Chondrocyte (in vitro differentiated cells): ENCODE results near the gene SLC28A1. TPM values are rescaled to one million over a fixed set of nuclear protein-coding genes. Genes with fewer than 3 reads are reported as not detected.

Source experiments
- DNase-seq: peaks from one replicate; pipeline ENCODE4 v3.0.0; 2021; ENCODE audit warnings: mixed read lengths, low spot score
- H3K27ac Mint-ChIP-seq: one replicate; pipeline ENCODE4 v1.8.0; 2021; ENCODE audit warnings: mild to moderate bottlenecking, moderate library complexity, mixed read lengths; ENCODE audit not compliant: unreplicated experiment
- H3K27me3 Mint-ChIP-seq: 2 replicates; pipeline ENCODE4 v1.8.0; 2021; ENCODE audit warnings: low read depth, mixed read lengths
- H3K36me3 Mint-ChIP-seq: 2 replicates; pipeline ENCODE4 v1.8.0; 2021; ENCODE audit warnings: low read depth, mixed read lengths
- H3K4me1 Mint-ChIP-seq: 2 replicates; pipeline ENCODE4 v1.8.0; 2021; ENCODE audit warnings: low read depth, mild to moderate bottlenecking, mixed read lengths
- H3K4me3 Mint-ChIP-seq: one replicate; pipeline ENCODE4 v1.8.0; 2021; ENCODE audit warnings: mild to moderate bottlenecking, moderate library complexity, mixed read lengths; ENCODE audit not compliant: unreplicated experiment
- H3K9me3 Mint-ChIP-seq: 2 replicates; pipeline ENCODE4 v1.8.0; 2021; ENCODE audit warnings: low read depth, mixed read lengths
- total RNA-seq: library from RNA; stranded (reverse); gene quantifications from 3 replicates; pipeline ENCODE4 v1.2.1, GENCODE V29; 2021
- TF ChIP-seq, protein P1 (sequence below): fragments of 200-600 bp; sonication (generic); IDR thresholded peaks from 2 replicates; pipeline ENCODE4 v1.5.0; 2021; ENCODE audit warnings: antibody characterized with exemption, mild to moderate bottlenecking, moderate library complexity

SLC28A1 gene
- total RNA-seq, 1 donor from 2014 or later, result not detected

DNA sequence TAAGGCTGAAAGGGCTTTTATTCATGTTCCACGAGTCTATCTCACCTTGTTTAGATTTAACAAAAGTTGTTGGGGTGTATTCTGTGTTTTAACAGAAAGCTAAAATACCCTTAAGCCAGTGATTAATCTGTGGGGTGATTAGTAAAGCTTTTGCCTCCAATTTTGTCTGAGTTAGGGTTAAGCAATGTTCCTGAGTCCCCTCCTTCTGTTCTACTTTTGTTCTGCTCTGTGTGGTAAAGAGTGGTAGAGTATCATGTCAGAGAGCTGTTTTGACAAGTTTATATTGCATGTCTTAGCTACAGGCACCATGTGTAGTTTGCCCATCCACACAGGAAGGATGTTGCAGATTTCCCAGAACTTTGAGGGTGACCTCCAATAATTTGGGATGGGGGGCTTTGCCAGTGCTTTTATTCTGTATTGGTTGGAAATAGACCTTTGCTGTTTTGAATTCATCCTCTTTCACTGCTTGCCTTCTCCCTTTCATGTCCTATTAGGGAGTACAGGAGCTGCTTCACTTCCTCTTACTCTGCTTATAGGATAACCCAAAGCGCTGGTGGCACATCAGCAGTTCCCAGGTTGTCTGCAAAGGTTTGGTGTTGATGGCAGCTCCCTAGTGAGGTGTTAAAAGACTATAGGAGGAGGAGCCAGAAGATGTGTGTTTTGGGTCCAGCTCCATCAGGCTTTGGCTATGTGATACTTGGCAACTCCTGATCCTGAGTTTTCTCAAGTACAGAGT is 104.6 kb downstream of the SLC28A1 start:
- Mint-ChIP-seq H3K4me1 (peaks cover 15% of the 10 kb centered on the region), H3K36me3 (peaks cover 2% of the 10 kb centered on the region), H3K27ac (no peak overlapping the region), H3K27me3 (no peaks in the 10 kb centered on the region), H3K9me3 (no peaks in the 10 kb centered on the region), H3K4me3 (no peak overlapping the region)
- TF ChIP-seq, protein P1, sequence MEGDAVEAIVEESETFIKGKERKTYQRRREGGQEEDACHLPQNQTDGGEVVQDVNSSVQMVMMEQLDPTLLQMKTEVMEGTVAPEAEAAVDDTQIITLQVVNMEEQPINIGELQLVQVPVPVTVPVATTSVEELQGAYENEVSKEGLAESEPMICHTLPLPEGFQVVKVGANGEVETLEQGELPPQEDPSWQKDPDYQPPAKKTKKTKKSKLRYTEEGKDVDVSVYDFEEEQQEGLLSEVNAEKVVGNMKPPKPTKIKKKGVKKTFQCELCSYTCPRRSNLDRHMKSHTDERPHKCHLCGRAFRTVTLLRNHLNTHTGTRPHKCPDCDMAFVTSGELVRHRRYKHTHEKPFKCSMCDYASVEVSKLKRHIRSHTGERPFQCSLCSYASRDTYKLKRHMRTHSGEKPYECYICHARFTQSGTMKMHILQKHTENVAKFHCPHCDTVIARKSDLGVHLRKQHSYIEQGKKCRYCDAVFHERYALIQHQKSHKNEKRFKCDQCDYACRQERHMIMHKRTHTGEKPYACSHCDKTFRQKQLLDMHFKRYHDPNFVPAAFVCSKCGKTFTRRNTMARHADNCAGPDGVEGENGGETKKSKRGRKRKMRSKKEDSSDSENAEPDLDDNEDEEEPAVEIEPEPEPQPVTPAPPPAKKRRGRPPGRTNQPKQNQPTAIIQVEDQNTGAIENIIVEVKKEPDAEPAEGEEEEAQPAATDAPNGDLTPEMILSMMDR, result no peak
- DNase-seq, result no peak

DNA sequence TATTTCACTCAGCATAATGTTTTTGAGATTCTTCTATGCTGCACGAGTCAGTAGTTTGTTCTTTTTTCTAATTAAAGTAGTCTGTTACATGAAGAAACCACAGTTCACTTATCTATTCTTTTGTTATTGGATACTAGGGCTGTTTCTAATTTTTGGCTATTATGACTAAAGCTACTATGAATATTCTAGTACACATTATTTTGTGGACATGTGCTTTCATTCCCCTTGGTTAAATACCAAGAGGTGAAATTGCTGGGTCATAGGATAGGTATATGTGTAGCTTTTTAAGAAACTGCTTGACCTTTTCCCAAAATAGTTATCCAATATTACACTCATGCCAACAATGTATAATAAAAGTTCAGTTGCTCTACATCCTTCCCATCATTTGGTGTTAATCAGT is 106.0 kb downstream of the SLC28A1 start:
- Mint-ChIP-seq H3K4me3 (no peak overlapping the region), H3K9me3 (no peaks in the 10 kb centered on the region), H3K27me3 (no peaks in the 10 kb centered on the region), H3K36me3 (peaks cover 2% of the 10 kb centered on the region), H3K27ac (no peak overlapping the region), H3K4me1 (peaks cover 11% of the 10 kb centered on the region)
- TF ChIP-seq, protein P1, result no peak
- DNase-seq, result no peak

DNA sequence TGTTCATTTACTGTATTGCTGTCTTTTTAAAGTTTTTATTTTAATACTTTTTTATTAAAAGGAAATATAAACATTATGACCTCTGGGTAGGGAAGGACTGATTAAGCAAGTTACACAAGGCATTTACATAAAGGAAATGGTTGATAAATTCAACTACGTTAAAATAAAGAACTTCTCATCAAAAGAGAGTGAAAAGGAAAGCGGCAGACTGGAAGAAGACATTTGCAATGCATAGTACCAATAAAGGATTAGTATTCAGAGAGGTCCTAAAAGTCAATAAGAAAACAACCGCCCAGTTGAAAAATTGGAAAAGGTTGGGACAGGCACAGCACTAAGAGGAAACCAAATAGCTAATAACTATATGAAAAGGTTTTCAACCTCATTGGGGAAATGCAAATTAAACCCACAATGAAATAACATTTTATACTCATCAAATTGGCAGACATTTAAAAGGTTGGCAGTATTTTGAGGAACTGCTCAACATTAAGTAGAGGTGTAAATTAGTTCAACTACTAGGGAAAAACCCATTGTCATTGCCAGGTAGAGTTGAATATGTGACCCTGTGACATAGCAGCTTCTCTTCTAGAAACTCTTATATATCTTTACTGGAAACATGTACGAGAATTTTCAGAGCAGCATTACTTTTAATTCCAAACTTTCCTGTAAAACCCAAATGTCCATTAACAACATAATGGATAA is 106.7 kb downstream of the SLC28A1 start:
- Mint-ChIP-seq H3K4me3 (no peak overlapping the region), H3K9me3 (no peaks in the 10 kb centered on the region), H3K36me3 (peaks cover 2% of the 10 kb centered on the region), H3K27ac (no peak overlapping the region), H3K4me1 (peaks cover 11% of the 10 kb centered on the region), H3K27me3 (no peaks in the 10 kb centered on the region)
- TF ChIP-seq, protein P1, result no peak
- DNase-seq, result no peak

DNA sequence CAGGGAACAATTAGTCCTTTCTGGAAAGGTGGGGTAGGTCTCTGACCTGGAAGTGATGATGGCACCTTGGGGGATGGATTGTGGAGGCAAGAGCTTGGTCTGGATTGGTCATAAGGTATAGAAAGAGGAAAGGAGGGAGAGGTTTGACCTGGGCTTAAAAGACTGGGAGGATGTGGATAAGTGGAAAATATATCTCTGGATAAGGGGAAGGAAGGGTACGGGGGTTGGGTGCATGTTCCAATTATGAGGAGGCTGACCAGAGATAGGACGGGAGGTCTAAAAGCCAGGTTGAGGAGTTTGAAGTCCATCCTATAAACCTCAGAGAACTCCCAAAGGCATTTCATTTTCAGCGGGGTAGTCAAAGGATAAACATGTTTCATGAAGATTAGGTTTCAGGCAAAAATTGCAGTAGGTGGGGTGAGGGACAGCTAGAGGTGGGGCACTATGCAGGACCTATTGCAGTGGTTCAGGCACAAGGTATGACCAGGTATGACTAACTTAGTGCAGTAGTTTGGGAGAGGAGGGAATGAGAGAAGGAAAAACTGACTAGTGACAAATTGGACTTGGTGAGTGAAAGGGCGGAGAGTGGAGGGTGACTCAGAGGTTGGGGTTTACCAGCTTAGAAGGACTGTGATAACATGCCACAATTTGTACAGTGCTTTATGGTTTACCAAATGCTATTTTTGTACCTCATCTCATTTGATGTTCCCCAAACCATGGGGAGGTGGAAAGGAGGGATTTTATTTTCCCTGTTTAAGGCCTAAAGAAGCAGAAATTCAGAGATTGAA is 107.9 kb downstream of the SLC28A1 start:
- peaks cover 11% of the 10 kb centered on the region for H3K4me1 Mint-ChIP-seq
- H3K36me3 Mint-ChIP-seq, result no peaks in the 10 kb centered on the region
- peak overlapping the region; percentile 78 for H3K27ac Mint-ChIP-seq
- no peaks in the 10 kb centered on the region for H3K27me3 Mint-ChIP-seq
- no peaks in the 10 kb centered on the region for H3K9me3 Mint-ChIP-seq
- no peak overlapping the region for H3K4me3 Mint-ChIP-seq
- TF ChIP-seq, protein P1, result no peak
- DNase-seq, result no peak

Other genes with a start within 250 kb of the SLC28A1 start
- gene WDR73, start 230.4 kb upstream of the SLC28A1 start, total RNA-seq, result 13.6 to 21.9 TPM (median 17.0 TPM) in 3 replicates
- 5.7 to 8.5 TPM (median 7.8 TPM) in 3 replicates for gene NMB, start 226.5 kb upstream of the SLC28A1 start, total RNA-seq
- 175 to 198 TPM (median 195 TPM) in 3 replicates for gene SEC11A, start 168.5 kb upstream of the SLC28A1 start, total RNA-seq
- gene ZNF592, start 136.1 kb upstream of the SLC28A1 start, total RNA-seq, result 30.6 to 31.5 TPM (median 30.6 TPM) in 3 replicates
- 0.56 to 6.4 TPM (median 4.2 TPM) in 3 replicates for gene ALPK3, start 67.3 kb upstream of the SLC28A1 start, total RNA-seq
- gene PDE8A, start 97.2 kb downstream of the SLC28A1 start, total RNA-seq, result 21.1 to 23.8 TPM (median 22.7 TPM) in 3 replicates